ENCODE results near the gene FAM151A. TPM values are rescaled to one million over a fixed set of nuclear protein-coding genes. Genes with fewer than 3 reads are reported as not detected.

Gene FAM151A
- total and polyA plus RNA-seq, 7 donors = 0.05 to 0.07 TPM; not detected in 5

- H3K4me3 ChIP-seq = no peak overlapping the region
- ATAC-seq (no peak), DNase-seq (no peak)
- no peak for TF ChIP-seq CTCF (IDR thresholded peaks at IDR 0.05)
- H3K27me3 ChIP-seq (ENCODE audit: insufficient read depth in 3 of 3, low read length in 2 of 3) = no peaks in the 10 kb centered on the region
- WGBS, 3 donors = 87 to 94% (median 88%) methylated on average over 4 of the region's 4 CpGs
- no peak overlapping the region for H3K27ac ChIP-seq
- intact Hi-C loops (cut with DNase I) = no loop called here
- H3K36me3 ChIP-seq (ENCODE audit: insufficient read depth in 1 of 2, low read depth in 1 of 2) = peaks cover 0 to 32% of the 10 kb centered on the region in 2 donors
- no peaks in the 10 kb centered on the region for H3K4me1 ChIP-seq
- H3K9me3 ChIP-seq = peaks cover 3% of the 10 kb centered on the region
These were observed 29.7 kb upstream of the FAM151A start for GRCh38 chr1:54653036-54653435.

DNA sequence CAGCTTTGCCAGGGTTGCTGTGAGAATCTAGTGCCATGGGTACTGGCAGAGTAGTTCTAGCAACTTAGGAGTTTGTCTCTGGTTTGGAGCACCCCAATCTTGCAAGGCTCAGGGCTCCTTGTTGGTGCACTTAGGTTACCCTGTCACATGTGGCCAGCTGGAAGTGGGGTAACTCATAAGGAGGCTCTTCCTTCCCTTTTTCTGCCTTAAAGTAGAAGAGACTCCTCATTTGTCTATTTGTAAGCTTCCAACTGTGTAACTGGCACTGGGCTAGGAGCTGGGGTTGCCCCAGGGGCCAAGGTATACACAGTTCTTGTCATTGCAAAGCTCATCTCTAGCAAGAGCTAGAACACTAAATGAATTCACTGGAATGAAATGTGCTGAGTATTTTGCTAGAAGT lies 28.8 kb upstream of the FAM151A start:
- intact Hi-C loops (cut with DNase I) = no loop called here
- Histone ChIP-seq H3K27ac (no peak overlapping the region), H3K4me3 (no peak overlapping the region), H3K27me3 (ENCODE audit: insufficient read depth in 3 of 3, low read length in 2 of 3) (no peaks in the 10 kb centered on the region), H3K9me3 (no peaks in the 10 kb centered on the region), H3K4me1 (no peaks in the 10 kb centered on the region), H3K36me3 (ENCODE audit: insufficient read depth in 1 of 2, low read depth in 1 of 2) (peaks cover 0 to 24% of the 10 kb centered on the region in 2 donors)
- ATAC-seq (no peak), DNase-seq (no peak)
- TF ChIP-seq CTCF (IDR thresholded peaks at IDR 0.05) = no peak

DNA sequence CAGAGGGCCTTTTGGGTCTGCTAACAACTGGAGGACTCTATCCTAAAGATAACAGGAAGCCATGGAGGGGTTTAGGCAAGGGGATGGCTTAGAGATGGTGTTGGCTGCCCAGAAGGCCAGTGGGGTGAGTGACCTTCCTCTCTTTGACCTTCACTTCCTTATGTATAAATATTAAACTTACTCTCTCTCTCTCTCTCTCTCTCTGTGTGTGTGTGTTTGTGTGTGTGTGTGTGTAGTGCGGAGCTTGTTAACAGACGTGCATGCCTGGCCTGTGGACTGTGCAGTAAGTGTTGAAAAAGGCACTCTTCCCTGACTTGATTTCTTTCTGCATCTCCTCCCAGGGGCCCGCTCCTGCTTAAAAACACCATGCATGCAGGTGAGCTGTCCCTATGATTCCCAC lies 28.3 kb upstream of the FAM151A start:
- H3K27ac ChIP-seq = no peak overlapping the region
- DNase-seq = no peak
- H3K36me3 ChIP-seq (ENCODE audit: insufficient read depth in 1 of 2, low read depth in 1 of 2) = peaks cover 0 to 19% of the 10 kb centered on the region in 2 donors
- TF ChIP-seq CTCF (IDR thresholded peaks at IDR 0.05) = no peak
- no peaks in the 10 kb centered on the region for H3K9me3 ChIP-seq
- no peaks in the 10 kb centered on the region for H3K4me1 ChIP-seq
- no peak overlapping the region for H3K4me3 ChIP-seq
- 71 to 90% (median 84%) methylated on average over 3 of the region's 3 CpGs for WGBS, 3 donors
- no peaks in the 10 kb centered on the region for H3K27me3 ChIP-seq (ENCODE audit: insufficient read depth in 3 of 3, low read length in 2 of 3)
- no peak for ATAC-seq
- intact Hi-C loops (cut with DNase I) = no loop called here

- Histone ChIP-seq H3K4me1 (peaks cover 7% of the 10 kb centered on the region), H3K27ac (no peak overlapping the region), H3K36me3 (ENCODE audit: insufficient read depth in 1 of 2, low read depth in 1 of 2) (peaks cover 0 to 18% of the 10 kb centered on the region in 2 donors), H3K27me3 (ENCODE audit: insufficient read depth in 3 of 3, low read length in 2 of 3) (no peaks in the 10 kb centered on the region), H3K4me3 (no peak overlapping the region), H3K9me3 (no peaks in the 10 kb centered on the region)
- no peak for ATAC-seq
- no peak for TF ChIP-seq CTCF (IDR thresholded peaks at IDR 0.05)
- intact Hi-C loops (cut with DNase I) = no loop called here
- no peak for DNase-seq
- 82 to 90% (median 83%) methylated on average over 3 of the region's 3 CpGs for WGBS, 3 donors
These were observed 27.1 kb upstream of the FAM151A start for GRCh38 chr1:54650417-54650816.

DNA sequence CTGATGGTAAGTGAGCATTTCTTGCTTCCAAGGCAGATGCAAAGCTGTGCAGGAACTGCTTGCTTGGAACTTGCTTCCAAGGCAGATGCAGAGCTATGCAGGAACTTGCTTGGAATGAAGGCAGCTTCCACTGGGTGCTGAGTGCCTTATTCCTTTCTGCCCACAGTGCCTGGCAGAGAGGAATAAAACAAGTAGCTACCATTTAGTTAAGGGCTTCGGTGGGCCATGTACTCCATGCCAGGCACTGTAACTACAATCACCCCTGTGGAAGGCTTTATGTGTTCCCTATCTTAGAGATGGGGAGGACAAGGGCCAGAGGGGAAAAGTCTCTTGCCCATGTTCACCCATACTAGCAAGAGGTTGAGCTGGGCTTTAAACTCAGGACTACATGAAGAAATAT lies 26.6 kb upstream of the FAM151A start:
- WGBS, 3 donors = 79 to 88% (median 86%) methylated on average over 1 of the region's 1 CpG
- DNase-seq (no peak), ATAC-seq (no peak)
- no peak overlapping the region for H3K27ac ChIP-seq
- no peaks in the 10 kb centered on the region for H3K27me3 ChIP-seq (ENCODE audit: insufficient read depth in 3 of 3, low read length in 2 of 3)
- H3K36me3 ChIP-seq (ENCODE audit: insufficient read depth in 1 of 2, low read depth in 1 of 2) = peaks cover 0 to 18% of the 10 kb centered on the region in 2 donors
- intact Hi-C loops (cut with DNase I) = no loop called here
- no peaks in the 10 kb centered on the region for H3K9me3 ChIP-seq
- TF ChIP-seq CTCF (IDR thresholded peaks at IDR 0.05) = no peak
- no peak overlapping the region for H3K4me3 ChIP-seq
- peaks cover 7% of the 10 kb centered on the region for H3K4me1 ChIP-seq

Measured in psoas muscle (tissue), 8 donors.